ENCODE results near the gene TCF4. TPM values are rescaled to one million over a fixed set of nuclear protein-coding genes. Genes with fewer than 3 reads are reported as not detected.

TCF4 gene
- total and polyA plus RNA-seq, 4 donors = 14.3 to 356 (median 73.0) TPM

GRCh38 chr18:55608497-55608896, 20.5 kb upstream of the TCF4 start:
- peaks cover 0 to 1% (median 0%) of the 10 kb centered on the region in 4 donors for H3K9me3 ChIP-seq (ENCODE audit: control insufficient read depth in 4 of 4, insufficient read depth in 3 of 4, low read length in 3 of 4)
- H3K36me3 ChIP-seq (ENCODE audit: control insufficient read depth in 4 of 4, insufficient read depth in 4 of 4, low read length in 4 of 4) = no peaks in the 10 kb centered on the region
- no peak for TF ChIP-seq CTCF (IDR thresholded peaks at IDR 0.05; ENCODE audit: control extremely low read depth, extremely low read depth)
- no peak overlapping the region for H3K9ac ChIP-seq (ENCODE audit: insufficient read depth in 1 of 2, low read length in 2 of 2)
- no peaks in the 10 kb centered on the region for H3K27me3 ChIP-seq (ENCODE audit: control insufficient read depth in 3 of 3, insufficient read depth in 3 of 3, low read length in 2 of 3)
- WGBS, 2 donors = 95 to 99% methylated on average over 4 of the region's 4 CpGs
- no peak overlapping the region for H3K4me3 ChIP-seq
- H3K27ac ChIP-seq (ENCODE audit: low read depth in 1 of 2, low read length in 1 of 2) = no peak overlapping the region
- H3K4me1 ChIP-seq (ENCODE audit: control insufficient read depth in 5 of 5, insufficient read depth in 5 of 5, low read length in 5 of 5) = no peaks in the 10 kb centered on the region
- no peak for DNase-seq
- ATAC-seq (ENCODE audit: insufficient read depth, low FRiP score) = no peak

GRCh38 chr18:55607773-55608172, 19.8 kb upstream of the TCF4 start:
- Histone ChIP-seq H3K4me3 (no peak overlapping the region), H3K9me3 (ENCODE audit: control insufficient read depth in 4 of 4, insufficient read depth in 3 of 4, low read length in 3 of 4) (no peaks in the 10 kb centered on the region), H3K27me3 (ENCODE audit: control insufficient read depth in 3 of 3, insufficient read depth in 3 of 3, low read length in 2 of 3) (no peaks in the 10 kb centered on the region), H3K4me1 (ENCODE audit: control insufficient read depth in 5 of 5, insufficient read depth in 5 of 5, low read length in 5 of 5) (no peaks in the 10 kb centered on the region), H3K9ac (ENCODE audit: insufficient read depth in 1 of 2, low read length in 2 of 2) (no peak overlapping the region), H3K27ac (ENCODE audit: low read depth in 1 of 2, low read length in 1 of 2) (no peak overlapping the region), H3K36me3 (ENCODE audit: control insufficient read depth in 4 of 4, insufficient read depth in 4 of 4, low read length in 4 of 4) (no peaks in the 10 kb centered on the region)
- ATAC-seq (ENCODE audit: insufficient read depth, low FRiP score) (no peak), DNase-seq (no peak)
- no peak for TF ChIP-seq CTCF (IDR thresholded peaks at IDR 0.05; ENCODE audit: control extremely low read depth, extremely low read depth)
- WGBS, 2 donors = 90% methylated on average over 2 of the region's 2 CpGs

GRCh38 chr18:55605733-55606338, 17.8 kb upstream of the TCF4 start:
- DNase-seq = no peak
- H3K9ac ChIP-seq (ENCODE audit: insufficient read depth in 1 of 2, low read length in 2 of 2) = no peak overlapping the region
- no peaks in the 10 kb centered on the region for H3K9me3 ChIP-seq (ENCODE audit: control insufficient read depth in 4 of 4, insufficient read depth in 3 of 4, low read length in 3 of 4)
- H3K4me3 ChIP-seq = no peak overlapping the region
- no peaks in the 10 kb centered on the region for H3K4me1 ChIP-seq (ENCODE audit: control insufficient read depth in 5 of 5, insufficient read depth in 5 of 5, low read length in 5 of 5)
- no peaks in the 10 kb centered on the region for H3K27me3 ChIP-seq (ENCODE audit: control insufficient read depth in 3 of 3, insufficient read depth in 3 of 3, low read length in 2 of 3)
- WGBS, 2 donors = 83 to 84% methylated on average over 7 of the region's 7 CpGs
- no peak for TF ChIP-seq CTCF (IDR thresholded peaks at IDR 0.05; ENCODE audit: control extremely low read depth, extremely low read depth)
- no peaks in the 10 kb centered on the region for H3K36me3 ChIP-seq (ENCODE audit: control insufficient read depth in 4 of 4, insufficient read depth in 4 of 4, low read length in 4 of 4)
- no peak for ATAC-seq (ENCODE audit: insufficient read depth, low FRiP score)
- H3K27ac ChIP-seq (ENCODE audit: low read depth in 1 of 2, low read length in 1 of 2) = no peak overlapping the region

GRCh38 chr18:55603775-55604174, 15.8 kb upstream of the TCF4 start:
- ATAC-seq (ENCODE audit: insufficient read depth, low FRiP score) (no peak), DNase-seq (no peak)
- H3K9me3 ChIP-seq (ENCODE audit: control insufficient read depth in 4 of 4, insufficient read depth in 3 of 4, low read length in 3 of 4) = no peaks in the 10 kb centered on the region
- no peaks in the 10 kb centered on the region for H3K36me3 ChIP-seq (ENCODE audit: control insufficient read depth in 4 of 4, insufficient read depth in 4 of 4, low read length in 4 of 4)
- no peaks in the 10 kb centered on the region for H3K27me3 ChIP-seq (ENCODE audit: control insufficient read depth in 3 of 3, insufficient read depth in 3 of 3, low read length in 2 of 3)
- no peak overlapping the region for H3K4me3 ChIP-seq
- WGBS, 2 donors = 88 to 91% methylated on average over 5 of the region's 5 CpGs
- no peaks in the 10 kb centered on the region for H3K4me1 ChIP-seq (ENCODE audit: control insufficient read depth in 5 of 5, insufficient read depth in 5 of 5, low read length in 5 of 5)
- no peak for TF ChIP-seq CTCF (IDR thresholded peaks at IDR 0.05; ENCODE audit: control extremely low read depth, extremely low read depth)
- H3K9ac ChIP-seq (ENCODE audit: insufficient read depth in 1 of 2, low read length in 2 of 2) = no peak overlapping the region
- H3K27ac ChIP-seq (ENCODE audit: low read depth in 1 of 2, low read length in 1 of 2) = no peak overlapping the region

All from lung (tissue), 12 donors.